Occipital lobe (tissue), 2 donors: ENCODE data around the gene WHRN. TPM values are rescaled to one million over a fixed set of nuclear protein-coding genes. Genes with fewer than 3 reads are reported as not detected.

Source experiments
- DNase-seq: peaks from one replicate; lab custom pipeline; 2025; lab: John Stamatoyannopoulos, UW
- total RNA-seq: library from RNA; depleted of rRNA; stranded (reverse); fragments of >200 nt; gene quantifications from one replicate; pipeline ENCODE4 v1.2.3, GENCODE V29; 2014

Gene WHRN
- total RNA-seq, 1 donor from 2014 or later, result 0.94 TPM

- DNase-seq, result no peak
These were observed 32.4 kb downstream of the WHRN start for GRCh38 chr9:114472765-114473446.

- no peak for DNase-seq
These were observed 34.1 kb downstream of the WHRN start for GRCh38 chr9:114471157-114471556.

GRCh38 chr9:114470581-114470980, 34.7 kb downstream of the WHRN start:
- no peak for DNase-seq

- no peak for DNase-seq
These were observed 35.2 kb downstream of the WHRN start for GRCh38 chr9:114470121-114470520.

- no peak for DNase-seq
These were observed 36.0 kb downstream of the WHRN start for GRCh38 chr9:114469091-114469853.

GRCh38 chr9:114467910-114468309, 37.4 kb downstream of the WHRN start:
- no peak for DNase-seq

- no peak for DNase-seq
These were observed 38.0 kb downstream of the WHRN start for GRCh38 chr9:114467226-114467750.

- no peak for DNase-seq
These were observed 39.1 kb downstream of the WHRN start for GRCh38 chr9:114465906-114466900.

GRCh38 chr9:114465417-114465816, 39.9 kb downstream of the WHRN start:
- DNase-seq, result no peak

GRCh38 chr9:114464281-114465051, 40.8 kb downstream of the WHRN start:
- no peak for DNase-seq

- DNase-seq, result no peak
These were observed 42.5 kb downstream of the WHRN start for GRCh38 chr9:114462791-114463190.

- no peak for DNase-seq
These were observed 43.8 kb downstream of the WHRN start for GRCh38 chr9:114461468-114461867.

GRCh38 chr9:114460513-114461199, 44.6 kb downstream of the WHRN start:
- DNase-seq, result no peak

- no peak for DNase-seq
These were observed 45.8 kb downstream of the WHRN start for GRCh38 chr9:114459464-114459863.

- DNase-seq, result no peak
These were observed 48.3 kb downstream of the WHRN start for GRCh38 chr9:114456929-114457328.

- DNase-seq, result no peak
These were observed 50.6 kb downstream of the WHRN start for GRCh38 chr9:114454652-114455051.

GRCh38 chr9:114452219-114453165, 52.8 kb downstream of the WHRN start:
- no peak for DNase-seq

- no peak for DNase-seq
These were observed 53.6 kb downstream of the WHRN start for GRCh38 chr9:114451707-114452031.
